GM21423 (cell line): ENCODE measurements around the gene PSG7.
"Not testable (repeated sequence)": the region's sequence is repeated elsewhere in the genome, so short reads cannot be mapped to it uniquely, and the experiment has no call there.

Source experiments
- ATAC-seq: cut with Tn5 transposase; IDR thresholded peaks from one replicate; pipeline ENCODE4 v1.9.1; 2021; ENCODE audit warnings: mild to moderate bottlenecking, moderate library complexity; ENCODE audit not compliant: unreplicated experiment

PSG7 gene

GRCh38 chr19:42916931-42917330 is 20.1 kb downstream of the PSG7 start:
- ATAC-seq, result not testable (repeated sequence)

GRCh38 chr19:42913516-42913915 is 23.5 kb downstream of the PSG7 start:
- not testable (repeated sequence) for ATAC-seq

- not testable (repeated sequence) for ATAC-seq
Measured at GRCh38 chr19:42912941-42913340, 24.1 kb downstream of the PSG7 start.

- ATAC-seq, result not testable (repeated sequence)
Measured at GRCh38 chr19:42911731-42912130, 25.3 kb downstream of the PSG7 start.

- not testable (repeated sequence) for ATAC-seq
Measured at GRCh38 chr19:42906162-42906561, 30.8 kb downstream of the PSG7 start.

- ATAC-seq, result not testable (repeated sequence)
Measured at GRCh38 chr19:42900561-42900960, 36.4 kb downstream of the PSG7 start.

GRCh38 chr19:42899674-42900073 is 37.3 kb downstream of the PSG7 start:
- ATAC-seq, result not testable (repeated sequence)

GRCh38 chr19:42899110-42899509 is 37.9 kb downstream of the PSG7 start:
- ATAC-seq, result not testable (repeated sequence)

- not testable (repeated sequence) for ATAC-seq
Measured at GRCh38 chr19:42898656-42899055, 38.4 kb downstream of the PSG7 start.

- ATAC-seq, result not testable (repeated sequence)
Measured at GRCh38 chr19:42897729-42898128, 39.3 kb downstream of the PSG7 start.

GRCh38 chr19:42890446-42890845 is 46.6 kb downstream of the PSG7 start:
- not testable (repeated sequence) for ATAC-seq

GRCh38 chr19:42887876-42888445 is 49.0 kb downstream of the PSG7 start:
- not testable (repeated sequence) for ATAC-seq

GRCh38 chr19:42882730-42883129 is 54.3 kb downstream of the PSG7 start:
- not testable (repeated sequence) for ATAC-seq

GRCh38 chr19:42882010-42882409 is 55.0 kb downstream of the PSG7 start:
- not testable (repeated sequence) for ATAC-seq

- not testable (repeated sequence) for ATAC-seq
Measured at GRCh38 chr19:42881279-42881678, 55.7 kb downstream of the PSG7 start.

GRCh38 chr19:42880621-42881020 is 56.4 kb downstream of the PSG7 start:
- ATAC-seq, result not testable (repeated sequence)

- ATAC-seq, result no peak
Measured at GRCh38 chr19:42879613-42880012, 57.4 kb downstream of the PSG7 start, which contains the start of gene PSG1. TSS of gene PSG1 (minus strand) at chr19:42879713. CDS start at chr19:42879581, 132 bp downstream.

GRCh38 chr19:42876596-42876995 is 60.4 kb downstream of the PSG7 start:
- ATAC-seq, result not testable (repeated sequence)

- ATAC-seq, result not testable (repeated sequence)
Measured at GRCh38 chr19:42875881-42876280, 61.1 kb downstream of the PSG7 start.

GRCh38 chr19:42874901-42875813 is 61.9 kb downstream of the PSG7 start:
- ATAC-seq, result not testable (repeated sequence)

GRCh38 chr19:42874136-42874535 is 62.9 kb downstream of the PSG7 start:
- not testable (repeated sequence) for ATAC-seq
